Breast epithelium (tissue), 3 donors: ENCODE results near the gene CLEC17A.

Experiments
- CTCF ChIP-seq, 3 donors: fragments of 450-650 bp; IDR thresholded peaks; one replicate each; pipeline ENCODE4 v1.5.1; 2016 to 2017; ENCODE audit warnings: antibody characterized with exemption in 3 of 3, mild to moderate bottlenecking in 3 of 3, moderate library complexity in 3 of 3
- POLR2A ChIP-seq: fragments of 450-650 bp; IDR thresholded peaks from one replicate; pipeline ENCODE4 v1.6.1; 2016; ENCODE audit warnings: antibody characterized with exemption, mild to moderate bottlenecking, moderate library complexity
- POLR2AphosphoS5 ChIP-seq, 3 donors: sonication (generic); formaldehyde crosslinking; IDR thresholded peaks; one replicate each; pipeline ENCODE4 v1.6.1; 2017; ENCODE audit warnings: antibody characterized with exemption in 3 of 3

DNA sequence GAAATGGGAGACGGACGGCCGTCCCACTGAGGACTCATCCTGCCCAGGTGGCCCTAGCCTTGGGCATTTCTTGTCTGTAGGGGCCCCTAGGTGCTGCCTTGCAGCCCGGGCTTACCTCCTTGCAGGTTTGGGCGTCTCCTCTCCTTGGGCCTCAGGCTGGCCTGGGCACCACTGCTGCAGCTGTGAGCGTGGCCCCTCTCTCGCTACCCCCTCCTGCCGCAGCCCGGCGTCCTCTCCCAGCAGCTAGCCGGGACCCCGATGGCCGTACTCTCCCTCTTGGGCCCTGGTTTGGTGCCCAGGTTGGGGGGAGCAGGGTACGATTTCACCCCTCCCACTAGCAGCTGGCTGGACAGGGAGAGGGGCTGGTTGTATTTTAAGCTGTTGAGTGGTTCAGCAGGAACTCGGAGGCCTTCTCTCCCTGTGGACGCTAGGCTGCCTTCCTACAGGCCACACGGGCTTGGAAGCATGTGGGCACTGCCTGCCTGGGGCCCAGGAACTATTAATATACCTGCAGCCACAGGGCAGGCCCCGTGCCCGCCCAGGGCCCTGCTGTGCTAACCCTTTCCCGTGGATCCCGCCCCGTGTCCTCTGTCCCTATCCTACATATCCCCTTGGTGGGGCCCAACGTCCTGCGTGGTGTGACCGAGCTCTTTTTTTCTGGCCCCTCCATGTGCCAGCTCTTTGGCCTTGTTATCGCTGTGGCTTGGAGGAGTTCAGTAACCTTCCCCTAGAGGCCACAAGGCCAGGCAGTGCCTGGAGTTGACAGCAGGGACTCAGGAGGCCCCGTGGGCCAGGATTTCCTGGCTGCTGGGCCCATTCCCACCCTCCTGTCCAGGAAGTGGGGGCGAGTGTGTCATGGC lies 22.7 kb upstream of the CLEC17A start:
- TF ChIP-seq CTCF (IDR thresholded peaks at IDR 0.05) (no peak), POLR2A (no peak), POLR2AphosphoS5 (IDR thresholded peaks at IDR 0.05) (no peak)
